Esophagus muscularis mucosa (tissue), 4 donors: ENCODE data around the gene RAPGEF1. TPM values are rescaled to one million over a fixed set of nuclear protein-coding genes. Genes with fewer than 3 reads are reported as not detected.

Experiments
- DNase-seq: peaks from one replicate; pipeline ENCODE4 v3.0.0-alpha.2; 2017; ENCODE audit errors: extremely low spot score
- H3K27ac ChIP-seq, 4 donors: fragments of 200-600 bp; sonication (generic); replicated peaks in 1 of 4; 1 replicate in 3 of 4; 2 replicates in 1 of 4; pipeline ENCODE4 v1.5.1; 2016 to 2019; ENCODE audit warnings: mild to moderate bottlenecking in 1 of 4
- H3K27me3 ChIP-seq, 4 donors: fragments of 200-600 bp; sonication (generic); one replicate each; pipeline versions ENCODE4 v1.5.1 to v1.6.0; 2016 to 2019
- H3K36me3 ChIP-seq, 4 donors: fragments of 200-600 bp; sonication (generic); one replicate each; pipeline ENCODE4 v1.5.1; 2016 to 2019
- H3K4me1 ChIP-seq, 4 donors: fragments of 200-600 bp; sonication (generic); one replicate each; pipeline ENCODE4 v1.5.1; 2016 to 2019
- H3K4me3 ChIP-seq, 4 donors: fragments of 200-600 bp; sonication (generic); 1 replicate in 2 of 4; 2 replicates in 2 of 4; pipeline ENCODE4 v1.5.1; 2016 to 2019; ENCODE audit warnings: mild to moderate bottlenecking in 4 of 4, moderate library complexity in 1 of 4
- H3K9me3 ChIP-seq, 4 donors: fragments of 200-600 bp; sonication (generic); 1 replicate in 3 of 4; 2 replicates in 1 of 4; pipeline ENCODE4 v1.5.1; 2016 to 2019
- CTCF ChIP-seq, 3 experiments: fragments of 200-600 bp in 2 of 3; fragments of 450-650 bp in 1 of 3; sonication (generic) in 2 of 3; IDR thresholded peaks; one replicate each; pipeline ENCODE4 v1.5.1; 2017 to 2019; ENCODE audit warnings: antibody characterized with exemption in 3 of 3, mild to moderate bottlenecking in 2 of 3, moderate library complexity in 1 of 3
- EP300 ChIP-seq: sonication (generic); formaldehyde crosslinking; IDR thresholded peaks from one replicate; pipeline ENCODE4 v1.6.1; 2017; ENCODE audit warnings: antibody characterized with exemption
- POLR2A ChIP-seq: fragments of 450-650 bp; IDR thresholded peaks from one replicate; pipeline ENCODE4 v1.6.1; 2017; ENCODE audit warnings: antibody characterized with exemption, moderate library complexity, mild to moderate bottlenecking, low read depth
- POLR2AphosphoS5 ChIP-seq, 2 donors: sonication (generic); formaldehyde crosslinking; IDR thresholded peaks; one replicate each; pipeline ENCODE4 v1.6.1; 2017; ENCODE audit warnings: antibody characterized with exemption in 2 of 2
- WGBS: methylation state at CpG from one replicate; pipeline ENCODE4 v1.1.5; 2018; 5-methylcytosine and 5-hydroxymethylcytosine counted together
- intact Hi-C: fragments of 100-400 bp; cut with DNase I; formaldehyde crosslinking; loops from one replicate; pipeline ENCODE4 v1.15.1; 2023
- total RNA-seq, 4 donors: library from RNA; depleted of rRNA; stranded (reverse); fragments of >200 nt; gene quantifications; one replicate each; pipeline versions ENCODE4 v1.1.0 to v1.2.1, GENCODE V29; 2016

Gene RAPGEF1
- total RNA-seq, 4 donors from 2014 or later: 66.6 to 138 (median 101) TPM

DNA sequence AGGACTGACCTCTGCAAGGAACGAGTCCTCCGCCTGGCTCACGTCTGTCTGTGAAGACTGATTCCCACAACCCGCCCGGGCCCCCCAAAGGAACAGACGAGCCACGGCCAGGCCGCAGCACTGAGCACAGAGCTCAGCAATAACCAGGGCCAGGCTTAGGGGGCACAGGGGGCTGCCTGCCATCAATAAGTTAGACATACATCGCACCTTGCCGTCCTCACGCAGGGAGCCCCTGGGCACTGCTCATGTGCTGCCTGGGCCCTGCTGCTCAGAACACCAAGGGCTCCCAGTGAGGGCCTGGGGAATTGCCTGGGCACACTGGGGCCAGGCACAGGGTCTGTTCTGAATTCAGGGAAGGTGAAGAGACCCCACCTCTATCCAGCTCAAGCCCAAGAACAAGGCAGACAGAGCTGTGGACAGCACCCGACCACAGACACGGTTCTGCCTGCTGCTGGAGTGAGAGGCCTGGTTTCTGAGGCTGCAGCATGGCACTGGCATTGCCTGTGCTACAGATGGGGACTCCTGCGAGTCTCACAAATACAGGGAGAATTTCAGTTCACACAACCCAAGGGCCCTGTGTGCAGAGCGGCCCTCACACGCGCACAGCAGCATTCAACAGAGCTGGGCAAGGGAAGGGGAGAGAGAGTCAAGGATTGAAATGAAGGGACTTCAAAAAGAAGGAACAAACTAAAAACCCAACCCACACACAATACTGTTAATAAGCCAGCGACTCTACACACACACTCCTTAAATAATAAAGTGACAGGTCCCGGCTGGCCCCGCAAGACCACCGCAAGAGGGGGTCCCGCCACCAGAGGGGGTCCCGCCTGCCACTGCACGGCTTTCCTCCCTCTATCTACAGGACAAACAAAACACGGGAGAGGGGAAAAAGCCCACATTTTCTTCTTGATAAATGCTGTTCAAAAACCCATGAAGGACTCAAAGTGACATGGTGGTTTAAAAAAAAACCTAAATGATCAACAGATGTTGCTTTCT lies 162.6 kb downstream of the RAPGEF1 start:
- peaks cover 0 to 8% (median 5%) of the 10 kb centered on the region in 4 donors for H3K4me1 ChIP-seq
- WGBS: 79% methylated on average over 14 of the region's 25 CpGs
- no peak for DNase-seq
- H3K27ac ChIP-seq: no peak overlapping the region
- intact Hi-C loops: no loop called here
- H3K27me3 ChIP-seq: no peaks in the 10 kb centered on the region
- H3K4me3 ChIP-seq: no peak overlapping the region
- no peak for TF ChIP-seq POLR2A
- TF ChIP-seq CTCF (IDR thresholded peaks at IDR 0.05): no peak
- TF ChIP-seq POLR2AphosphoS5 (IDR thresholded peaks at IDR 0.05): no peak
- TF ChIP-seq EP300: no peak
- peaks cover 49 to 93% (median 83%) of the 10 kb centered on the region in 4 donors for H3K36me3 ChIP-seq
- no peaks in the 10 kb centered on the region for H3K9me3 ChIP-seq

DNA sequence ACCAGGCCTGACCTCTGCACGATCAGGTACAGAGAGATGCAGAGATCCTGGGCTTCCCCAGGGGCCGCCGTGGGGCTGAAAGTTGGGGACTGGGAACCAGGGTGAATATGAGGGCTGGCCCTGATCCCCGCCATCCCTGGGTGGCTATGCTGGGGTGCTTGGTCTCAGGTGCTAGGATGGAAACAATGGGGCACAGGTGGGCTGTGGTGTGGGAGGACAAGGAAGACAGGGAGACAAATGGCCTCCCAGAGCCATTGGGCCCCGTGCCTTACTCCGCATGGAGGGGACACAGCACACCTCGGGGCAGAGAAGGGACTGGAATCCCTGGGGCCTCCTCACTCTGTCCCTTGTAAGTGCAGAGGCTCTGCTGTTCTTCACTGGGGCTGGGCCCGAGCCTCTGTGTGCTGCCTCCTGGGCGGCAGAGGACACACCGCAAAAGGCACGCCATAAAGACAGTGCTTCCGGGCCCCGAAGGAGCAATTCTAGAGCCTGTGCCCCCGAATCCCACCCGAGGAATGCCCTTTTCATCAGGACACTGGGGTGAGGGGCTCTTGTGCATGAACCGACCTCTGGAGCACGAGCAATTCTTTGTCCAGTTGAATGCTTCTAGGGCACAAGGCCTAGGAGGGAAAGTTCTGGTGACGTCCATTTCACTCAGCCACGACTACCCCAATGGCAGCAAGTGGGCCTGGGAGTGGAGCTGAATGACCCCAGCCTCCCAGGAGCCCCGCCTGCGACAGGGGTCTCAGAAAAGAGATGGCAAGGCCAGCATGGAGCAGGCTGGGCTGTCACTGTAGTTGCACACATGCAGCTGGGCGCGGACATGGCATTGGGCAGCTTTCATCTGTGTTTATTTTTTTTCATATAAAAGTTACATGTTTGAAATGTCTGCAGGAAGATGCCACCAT lies 163.7 kb downstream of the RAPGEF1 start:
- no peak for DNase-seq
- Histone ChIP-seq H3K4me3 (no peak overlapping the region), H3K4me1 (peaks cover 0 to 8% (median 5%) of the 10 kb centered on the region in 4 donors), H3K9me3 (no peaks in the 10 kb centered on the region), H3K27ac (no peak overlapping the region), H3K36me3 (peaks cover 38 to 93% (median 77%) of the 10 kb centered on the region in 4 donors), H3K27me3 (no peaks in the 10 kb centered on the region)
- intact Hi-C loops: no loop called here
- TF ChIP-seq CTCF (IDR thresholded peaks at IDR 0.05): no peak
- no peak for TF ChIP-seq POLR2A
- TF ChIP-seq POLR2AphosphoS5 (IDR thresholded peaks at IDR 0.05): no peak
- TF ChIP-seq EP300: no peak
- 93% methylated on average over 23 of the region's 23 CpGs for WGBS

DNA sequence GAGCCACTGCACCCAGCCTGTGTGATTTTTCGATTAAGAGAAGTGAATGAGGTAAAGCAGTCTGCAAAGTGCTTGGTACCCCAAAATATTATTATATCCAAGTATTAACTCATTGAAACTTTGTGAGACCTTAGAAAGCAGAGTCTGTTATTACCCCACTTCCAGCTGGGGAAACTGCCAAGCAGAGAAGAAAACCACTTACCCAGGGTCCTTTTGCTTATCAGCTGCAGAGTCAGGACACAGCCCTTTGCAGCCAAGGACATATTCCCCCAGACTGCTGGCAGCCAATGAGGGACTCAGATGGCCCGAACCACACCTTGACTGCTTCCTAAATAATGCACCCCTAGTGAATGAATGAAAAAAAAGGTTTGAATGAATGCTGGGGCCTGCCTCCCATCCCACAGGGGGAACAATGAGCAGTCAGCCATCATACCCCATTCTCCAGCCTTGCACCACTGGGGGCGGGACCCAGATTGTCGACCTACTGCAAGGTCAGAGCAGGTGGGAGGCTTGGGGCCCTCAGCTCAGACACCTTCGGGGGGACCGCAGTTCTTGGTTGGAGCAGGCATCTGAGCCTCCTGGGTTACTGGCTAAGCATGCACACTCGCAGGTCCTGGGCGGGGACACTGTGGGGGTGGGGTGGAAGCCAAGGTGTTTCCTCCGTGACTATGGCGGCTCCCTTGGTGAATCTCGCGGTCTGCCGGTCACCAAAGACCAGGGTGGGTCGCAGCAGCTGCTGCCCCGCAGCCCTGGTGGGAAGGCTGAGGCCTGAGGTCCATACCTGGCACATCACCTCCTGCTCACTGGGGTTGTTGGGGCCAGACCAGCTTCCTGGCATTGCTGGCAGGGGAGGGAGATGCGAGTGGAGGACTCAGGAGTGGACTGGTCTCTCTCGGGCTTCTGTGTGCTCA lies 164.9 kb downstream of the RAPGEF1 start:
- H3K9me3 ChIP-seq: no peaks in the 10 kb centered on the region
- peaks cover 0 to 4% (median 3%) of the 10 kb centered on the region in 4 donors for H3K4me1 ChIP-seq
- H3K27me3 ChIP-seq: no peaks in the 10 kb centered on the region
- DNase-seq: no peak
- WGBS: 83% methylated on average over 6 of the region's 17 CpGs
- TF ChIP-seq POLR2AphosphoS5 (IDR thresholded peaks at IDR 0.05) (no peak), EP300 (no peak), POLR2A (no peak), CTCF (IDR thresholded peaks at IDR 0.05) (no peak)
- no peak overlapping the region for H3K4me3 ChIP-seq
- intact Hi-C loops: no loop called here
- H3K27ac ChIP-seq: no peak overlapping the region
- peaks cover 27 to 88% (median 69%) of the 10 kb centered on the region in 4 donors for H3K36me3 ChIP-seq

GRCh38 chr9:131567910-131568309 lies 172.0 kb downstream of the RAPGEF1 start:
- Histone ChIP-seq H3K27ac (no peak overlapping the region), H3K36me3 (peaks cover 0 to 37% (median 17%) of the 10 kb centered on the region in 4 donors), H3K4me3 (no peak overlapping the region), H3K4me1 (no peaks in the 10 kb centered on the region), H3K27me3 (no peaks in the 10 kb centered on the region), H3K9me3 (peaks cover 0 to 5% (median 0%) of the 10 kb centered on the region in 4 donors)
- 96% methylated on average over 3 of the region's 8 CpGs for WGBS
- intact Hi-C loops: no loop called here
- TF ChIP-seq CTCF (IDR thresholded peaks at IDR 0.05) (no peak), POLR2A (no peak), POLR2AphosphoS5 (IDR thresholded peaks at IDR 0.05) (no peak), EP300 (no peak)
- DNase-seq: no peak
